ENCODE measurements around the gene SOCS1. TPM values are rescaled to one million over a fixed set of nuclear protein-coding genes. Genes with fewer than 3 reads are reported as not detected.

SOCS1 gene
- total and polyA plus RNA-seq, 2 of the 4 experiments (the other 2 are of a cell fraction) = 2.0 to 22.0 TPM

- POLR2A ChIA-PET (ENCODE audit: unreplicated experiment) = no interaction called here
- in situ Hi-C loops (cut with MboI; ENCODE audit: low sequenced_read_pairs) = no loop called here
- intact Hi-C loops (cut with micrococcal nuclease) = no loop called here
Observed at GRCh38 chr16:11205065-11205699, 50.8 kb downstream of the SOCS1 start.

More at GRCh38 chr16:11205065-11205699, 50.8 kb downstream of the SOCS1 start:
- Histone ChIP-seq H3K56ac (ENCODE audit: extremely low read depth, insufficient read depth, low read length) (no peak overlapping the region), H4K5ac (ENCODE audit: low read depth, low read length) (no peak overlapping the region), H2AK9ac (replicated peaks; ENCODE audit: low read depth, low read length, poor library complexity) (no peak overlapping the region), H3K4me1 (ENCODE audit: control insufficient read depth, insufficient read depth, low read length) (peaks cover 20% of the 10 kb centered on the region), H3K36me3 (ENCODE audit: control insufficient read depth, insufficient read depth, low read length) (no peaks in the 10 kb centered on the region), H2BK5ac (ENCODE audit: low read depth, low read length, poor library complexity, severe bottlenecking) (no peak overlapping the region), H4K8ac (ENCODE audit: low read depth in 2 of 2, low read length in 2 of 2) (no peak overlapping the region), H3K4me3 (ENCODE audit: insufficient read depth, low read depth, low read length) (no peak overlapping the region), H2BK15ac (ENCODE audit: low read depth, low read length) (no peak overlapping the region), H3K27ac (ENCODE audit: insufficient read depth, low read length) (no peak overlapping the region), H3K9me1 (ENCODE audit: insufficient read depth, low read length) (no peaks in the 10 kb centered on the region), H2AK5ac (ENCODE audit: low read depth, low read length) (peak overlapping the region; percentile 54), H3K23ac (ENCODE audit: low read depth, low read length) (no peak overlapping the region), H3K79me1 (ENCODE audit: low read depth in 1 of 2, low read length in 2 of 2) (no peaks in the 10 kb centered on the region), H2BK20ac (ENCODE audit: low read depth, low read length) (no peak overlapping the region; the same call in 1 of the 2 replicates), H3K9ac (ENCODE audit: low read depth, low read length) (no peak overlapping the region), H4K91ac (ENCODE audit: insufficient read depth, low read depth, low read length) (no peak overlapping the region), H2AFZ (replicated peaks; ENCODE audit: low read length, poor library complexity) (no peak overlapping the region), H3K4ac (ENCODE audit: low read depth, low read length) (peak overlapping the region; percentile 17; the same call in 1 of the 2 replicates), H3K18ac (ENCODE audit: low read depth, low read length) (no peak overlapping the region), H3K9me3 (ENCODE audit: control insufficient read depth, insufficient read depth, low read length) (peaks cover 4% of the 10 kb centered on the region), H3K27me3 (ENCODE audit: control insufficient read depth, insufficient read depth, low read length) (no peaks in the 10 kb centered on the region), H2BK120ac (ENCODE audit: low read depth, low read length) (peak overlapping the region; percentile 20; the same call in 1 of the 2 replicates), H3K4me2 (ENCODE audit: low read depth, low read length) (no peak overlapping the region), H3K14ac (replicated peaks; ENCODE audit: low read depth, low read length) (no peak overlapping the region; the same call in 1 of the 2 replicates), H4K20me1 (ENCODE audit: insufficient read depth, low read length) (no peaks in the 10 kb centered on the region)
- WGBS, 2 experiments (ENCODE audit: extremely low coverage in 2 of 2, insufficient read length in 1 of 2) = 94% methylated on average over 14 of the region's 19 CpGs; no CpG with 5 or more reads in 1 of the 2 experiments
- CTCF ChIA-PET = interaction anchor here (0.6 kb wide), 1 partner anchor 16 kb away, joined by 3 read pairs; no protein-coding TSS in a partner anchor
- DNase-seq (no peak), ATAC-seq (ENCODE audit: low read depth) (no peak)
- TF ChIP-seq, protein P1, sequence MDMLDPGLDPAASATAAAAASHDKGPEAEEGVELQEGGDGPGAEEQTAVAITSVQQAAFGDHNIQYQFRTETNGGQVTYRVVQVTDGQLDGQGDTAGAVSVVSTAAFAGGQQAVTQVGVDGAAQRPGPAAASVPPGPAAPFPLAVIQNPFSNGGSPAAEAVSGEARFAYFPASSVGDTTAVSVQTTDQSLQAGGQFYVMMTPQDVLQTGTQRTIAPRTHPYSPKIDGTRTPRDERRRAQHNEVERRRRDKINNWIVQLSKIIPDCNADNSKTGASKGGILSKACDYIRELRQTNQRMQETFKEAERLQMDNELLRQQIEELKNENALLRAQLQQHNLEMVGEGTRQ (IDR thresholded peaks at IDR 0.05; ENCODE audit: low read depth, low read length) = no peak
- no peak for TF ChIP-seq CTCF (conservative IDR thresholded peaks at IDR 0.05; ENCODE audit: low read depth, low read length)
- no peak for TF ChIP-seq SMC3 (IDR thresholded peaks at IDR 0.05; ENCODE audit: low read depth, low read length)
- TF ChIP-seq POLR2A (IDR thresholded peaks at IDR 0.05; ENCODE audit: low read depth, low read length) = no peak
- TF ChIP-seq CEBPB (IDR thresholded peaks at IDR 0.05; ENCODE audit: low read depth, low read length) = no peak
- TF ChIP-seq MXI1 (IDR thresholded peaks at IDR 0.05; ENCODE audit: borderline replicate concordance, low read depth, low read length) = no peak
- no peak for TF ChIP-seq BHLHE40 (IDR thresholded peaks at IDR 0.05; ENCODE audit: low read depth, low read length)
- no peak for TF ChIP-seq MAZ (IDR thresholded peaks at IDR 0.05; ENCODE audit: borderline replicate concordance, low read depth, low read length)
- TF ChIP-seq RFX5 (IDR thresholded peaks at IDR 0.05; ENCODE audit: low read depth, low read length) = no peak
- no peak for TF ChIP-seq NFE2L2 (IDR thresholded peaks at IDR 0.05; ENCODE audit: low read depth, low read length)
- TF ChIP-seq FOS (IDR thresholded peaks at IDR 0.05; ENCODE audit: low read depth, low read length) = no peak
- TF ChIP-seq RCOR1 (IDR thresholded peaks at IDR 0.05; ENCODE audit: insufficient replicate concordance, low read length) = no peak
- TF ChIP-seq RAD21 (IDR thresholded peaks at IDR 0.05; ENCODE audit: low read length) = no peak
- no peak for TF ChIP-seq ELK1 (IDR thresholded peaks at IDR 0.05; ENCODE audit: borderline replicate concordance, low read depth, low read length)
- no peak for TF ChIP-seq CHD1 (IDR thresholded peaks at IDR 0.05; ENCODE audit: low read depth, low read length)
- TF ChIP-seq MAFK (IDR thresholded peaks at IDR 0.05; ENCODE audit: low read depth, low read length) = no peak
- no TSS peak for BruUV-seq (replicated peaks)
- dilution Hi-C loops (cut with HindIII; ENCODE audit: low sequenced_read_pairs, unreplicated experiment) = no loop called here

All from IMR-90 (cell line).